ENCODE data around the gene ARMC12.
A peak's percentile ranks its signal among the peaks of the same experiment; 100 is the strongest.
"Not testable (repeated sequence)": the region's sequence is repeated elsewhere in the genome, so short reads cannot be mapped to it uniquely, and the experiment has no call there.

ARMC12 gene

GRCh38 chr6:35718911-35719381, 17.9 kb upstream of the ARMC12 start:
- no peak for DNase-seq

GRCh38 chr6:35719404-35719829, 17.4 kb upstream of the ARMC12 start:
- DNase-seq: no peak

DNA sequence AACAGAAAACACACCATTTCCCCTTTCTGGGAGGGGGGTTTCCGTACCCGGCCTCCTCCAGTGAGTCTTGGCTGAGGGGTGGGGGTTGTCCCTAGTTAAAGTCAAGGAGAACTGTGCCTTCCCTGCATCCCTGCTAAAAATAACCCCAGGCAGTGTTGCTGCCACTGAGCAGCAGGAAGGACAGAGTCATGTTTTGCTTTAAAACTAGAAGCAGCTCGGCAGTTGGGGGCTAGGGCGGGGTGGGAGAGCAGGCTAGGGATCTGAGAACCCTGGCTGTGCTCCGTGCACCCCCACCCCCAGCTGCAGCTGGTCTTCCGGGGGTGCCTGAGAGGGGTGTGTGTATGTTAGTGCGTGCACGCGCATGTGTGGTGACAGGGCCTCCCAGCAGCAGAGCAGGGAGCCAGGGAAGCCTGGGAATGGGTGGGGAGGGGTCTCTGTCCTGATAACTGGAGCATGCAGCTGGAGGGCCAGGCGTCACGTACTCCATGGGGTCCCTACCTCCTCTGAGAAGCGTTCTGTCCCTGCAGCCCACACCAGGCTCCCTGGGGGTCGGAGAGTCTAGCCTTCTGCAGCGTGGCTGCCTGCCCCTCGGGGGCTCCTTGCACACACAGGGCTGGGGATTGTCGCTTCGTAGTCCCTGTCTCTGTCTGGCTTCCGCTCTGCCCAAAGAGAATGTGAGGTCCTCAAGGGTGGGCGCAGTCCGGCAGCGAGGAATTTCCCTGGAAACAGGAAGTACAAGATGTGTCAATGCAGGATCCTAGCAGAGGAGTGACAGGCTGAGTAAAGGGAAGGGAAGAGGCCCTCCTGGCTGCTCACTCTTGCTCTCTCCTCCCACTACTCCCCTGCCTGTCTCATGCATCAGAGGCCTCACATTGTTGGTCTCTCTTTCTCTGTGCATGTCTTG, 16.8 kb upstream of the ARMC12 start:
- DNase-seq: peak; percentile 81

- no peak for DNase-seq
These were observed 14.6 kb upstream of the ARMC12 start for GRCh38 chr6:35722121-35722761.

DNA sequence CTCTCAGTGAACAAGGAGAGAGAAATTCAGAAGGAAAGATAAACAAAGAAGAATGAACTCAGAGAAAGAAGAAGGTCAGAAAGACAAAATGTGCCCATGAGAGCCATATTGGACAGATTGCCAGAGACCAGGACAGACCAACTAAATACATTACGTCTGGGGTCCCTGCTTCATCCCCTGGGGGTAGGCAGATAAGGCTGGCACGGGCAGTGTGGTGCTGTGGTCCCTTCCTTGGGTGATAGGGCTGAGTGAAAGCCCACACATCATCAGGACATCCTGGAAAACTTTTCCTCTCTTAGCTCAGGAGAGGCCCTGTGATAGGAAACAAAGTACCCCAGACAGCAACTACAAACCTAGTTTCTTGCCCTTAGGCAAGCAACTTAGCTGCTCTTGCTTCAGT, 13.2 kb upstream of the ARMC12 start:
- DNase-seq: no peak

GRCh38 chr6:35724059-35724458, 12.8 kb upstream of the ARMC12 start:
- no peak for DNase-seq

DNA sequence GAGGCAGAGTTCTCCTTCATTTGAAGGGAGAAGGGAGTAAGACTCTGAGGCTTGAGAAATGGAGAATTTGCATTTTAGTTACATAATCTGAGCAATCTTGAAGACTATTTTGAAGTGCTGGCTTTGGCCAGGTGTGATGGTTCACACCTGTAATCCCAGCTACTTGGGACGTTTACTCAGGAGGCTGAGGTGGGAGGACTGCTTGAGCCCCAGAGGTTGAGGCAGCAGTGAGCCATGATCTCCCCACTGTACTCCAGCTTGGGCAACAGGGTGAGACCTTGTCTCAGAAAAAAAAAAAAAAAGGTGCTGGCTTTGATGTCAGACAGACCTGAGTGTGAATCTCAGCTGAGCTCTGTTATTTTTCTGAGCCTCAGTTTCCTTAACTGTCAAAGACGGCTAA, 12.4 kb upstream of the ARMC12 start:
- no peak for DNase-seq

DNA sequence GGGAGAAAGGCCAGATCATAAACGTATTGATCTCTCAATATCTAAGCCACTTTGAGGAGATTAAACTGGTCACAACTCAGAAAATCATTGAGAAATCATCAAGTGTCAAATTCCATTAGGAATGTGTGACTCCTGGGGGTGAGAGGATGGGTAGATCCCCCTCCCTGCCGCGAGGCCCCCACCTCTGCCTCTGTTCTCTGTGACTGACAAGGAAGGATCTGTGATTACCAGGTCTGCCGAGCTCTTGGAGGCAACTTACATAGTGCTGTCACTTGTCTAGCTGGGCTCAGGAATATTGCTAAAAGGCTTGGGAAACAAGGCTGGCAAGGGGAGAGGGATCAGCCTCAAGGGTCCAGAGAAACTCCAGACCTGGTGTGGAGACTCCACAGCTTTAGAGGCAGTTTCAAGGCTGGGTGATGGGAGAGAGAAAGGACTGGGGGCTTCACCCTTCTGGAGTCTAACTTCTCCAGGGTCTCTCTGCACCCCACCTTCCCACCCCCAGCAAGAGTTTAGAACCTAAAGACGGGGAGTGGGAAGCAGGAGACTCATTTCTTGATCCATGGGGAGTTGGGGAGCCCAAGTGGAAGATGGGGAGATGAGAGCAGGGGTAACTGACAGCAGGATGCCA, 11.6 kb upstream of the ARMC12 start:
- no peak for DNase-seq

GRCh38 chr6:35725721-35726438, 11.0 kb upstream of the ARMC12 start:
- DNase-seq: no peak

GRCh38 chr6:35727231-35727934, 9.4 kb upstream of the ARMC12 start:
- DNase-seq: peak; percentile 87

DNA sequence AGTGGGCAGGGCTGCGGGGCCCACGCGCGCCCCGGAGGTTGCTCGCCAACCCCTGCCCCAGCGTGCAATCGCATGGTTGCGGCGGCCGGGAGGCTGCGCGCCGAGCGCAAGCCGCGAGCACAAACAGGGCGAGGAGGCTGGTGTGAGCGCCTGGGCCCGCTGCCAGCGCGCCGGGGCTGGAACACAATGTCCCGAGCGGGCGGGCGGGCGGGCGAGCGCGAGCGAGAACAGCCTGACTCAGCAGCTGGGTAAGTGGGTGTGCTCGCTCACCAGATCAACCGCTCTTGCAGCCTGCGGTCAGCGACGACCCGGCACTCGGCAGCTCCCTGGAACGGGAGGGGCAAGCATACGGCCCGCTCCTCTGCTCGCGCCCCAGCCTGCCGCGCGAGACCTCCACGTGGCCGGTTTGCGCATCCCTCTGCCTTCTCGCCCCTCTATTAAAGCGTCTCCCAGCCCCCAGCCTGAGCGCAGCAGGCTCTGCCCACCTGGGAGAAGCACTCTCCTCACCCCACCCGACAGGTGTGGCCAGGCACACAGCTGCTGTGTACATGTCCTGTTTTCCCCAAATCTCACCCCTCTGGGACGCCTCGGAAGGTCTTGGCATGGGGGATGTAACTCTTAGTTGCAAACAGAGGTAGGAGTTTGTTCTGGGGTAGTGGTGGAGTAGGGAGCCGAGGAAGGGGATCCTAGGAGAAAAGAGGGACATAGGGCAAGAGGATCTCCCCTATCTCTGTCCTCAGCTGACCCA, 8.7 kb upstream of the ARMC12 start:
- peak; percentile 94 for DNase-seq

GRCh38 chr6:35728683-35729678, 7.9 kb upstream of the ARMC12 start:
- no peak for DNase-seq

DNA sequence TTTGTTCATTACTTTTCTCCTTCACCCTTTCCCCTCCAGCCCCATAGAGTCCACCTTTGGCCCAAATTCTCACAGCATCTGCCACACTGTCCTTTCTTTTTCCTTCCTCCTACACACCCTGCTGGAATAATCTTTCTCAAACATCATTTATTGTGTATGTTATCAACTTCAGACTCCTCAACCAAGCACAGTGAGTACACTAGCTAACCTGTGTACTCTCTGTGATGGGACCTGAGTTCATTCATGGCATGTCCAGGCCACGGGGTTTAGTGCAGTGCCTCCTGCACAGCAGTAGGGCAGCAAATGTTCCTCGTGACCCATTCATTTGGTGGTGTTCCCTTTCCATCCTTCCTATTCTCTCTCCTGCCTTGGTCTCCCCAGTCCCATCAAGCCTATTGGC, 7.1 kb upstream of the ARMC12 start:
- DNase-seq: no peak

DNA sequence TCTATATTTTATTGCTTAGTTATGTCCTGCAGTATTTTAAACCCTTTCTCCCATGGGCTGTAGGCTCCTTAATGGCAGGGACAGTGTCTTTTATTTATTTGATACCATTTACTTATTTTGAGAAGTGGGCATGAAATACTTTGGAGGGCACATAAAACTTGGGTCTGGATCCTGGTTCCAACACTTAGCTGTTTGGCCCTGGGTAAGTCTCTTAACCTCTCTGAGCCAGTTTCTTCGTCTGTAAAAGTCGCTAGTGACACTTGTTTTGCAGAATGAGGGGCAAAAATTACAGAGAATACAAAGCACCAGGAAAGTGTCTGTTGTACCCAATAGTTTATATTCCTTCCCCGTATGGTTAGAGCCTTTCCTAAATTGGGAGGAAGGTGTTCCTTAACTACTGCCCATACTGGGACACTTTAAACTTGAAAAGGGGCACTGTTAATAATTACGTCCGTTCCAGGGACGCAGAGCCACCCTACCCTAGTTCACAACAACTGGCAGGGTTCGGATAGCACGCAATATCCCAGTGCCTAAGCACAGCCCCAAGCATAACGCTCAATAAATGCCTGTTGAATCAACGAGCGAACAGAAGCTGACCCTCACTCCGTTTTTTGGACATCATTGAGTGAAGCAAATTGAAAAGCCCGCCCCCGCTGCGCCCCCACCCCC, 6.0 kb upstream of the ARMC12 start:
- no peak for DNase-seq

- DNase-seq: peak; percentile 95
These were observed 5.5 kb upstream of the ARMC12 start for GRCh38 chr6:35731414-35731735.

- peak; percentile 94 for DNase-seq
These were observed 4.9 kb upstream of the ARMC12 start for GRCh38 chr6:35731736-35732532.

DNA sequence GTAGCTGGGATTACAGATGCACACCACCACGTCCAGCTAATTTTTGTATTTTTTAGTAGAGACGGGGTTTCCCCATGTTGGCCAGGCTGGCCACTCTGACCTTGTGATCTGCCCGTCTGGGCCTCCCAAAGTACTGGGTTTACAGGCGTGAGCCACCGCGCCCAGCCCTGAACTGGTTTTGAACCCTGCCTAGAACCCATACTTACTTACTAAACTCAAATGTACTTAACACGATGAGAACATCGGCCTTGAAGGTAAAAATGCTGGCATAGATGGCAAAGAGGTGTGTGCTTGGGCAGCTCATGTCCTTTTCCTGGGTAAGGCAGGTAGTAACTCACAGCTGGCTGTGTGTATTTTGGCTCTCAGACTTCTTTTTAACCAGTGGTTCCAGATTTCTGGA, 3.2 kb upstream of the ARMC12 start:
- no peak for DNase-seq

- DNase-seq: not testable (repeated sequence)
These were observed 2.5 kb upstream of the ARMC12 start for GRCh38 chr6:35734319-35734718.

GRCh38 chr6:35735452-35735851, 1.4 kb upstream of the ARMC12 start:
- no peak for DNase-seq
